ENCODE measurements around the gene ZNF407. TPM values are rescaled to one million over a fixed set of nuclear protein-coding genes. Genes with fewer than 3 reads are reported as not detected.

Gene ZNF407
- total RNA-seq, 2 donors from 2014 or later, result 13.4 to 14.1 TPM

GRCh38 chr18:75108579-75109318 is 511.1 kb downstream of the ZNF407 start:
- intact Hi-C loops (cut with DNase I), result no loop called here

GRCh38 chr18:75109319-75109691 is 511.6 kb downstream of the ZNF407 start:
- intact Hi-C loops (cut with DNase I), result no loop called here
- peak; percentile 22 for DNase-seq (ENCODE audit: low spot score)

More at GRCh38 chr18:75108579-75109318, 511.1 kb downstream of the ZNF407 start:
- DNase-seq (ENCODE audit: low spot score), result peak; percentile 48

GRCh38 chr18:75109819-75110218 is 512.1 kb downstream of the ZNF407 start:
- intact Hi-C loops (cut with DNase I), result no loop called here
- DNase-seq (ENCODE audit: low spot score), result peak; percentile 66

DNA sequence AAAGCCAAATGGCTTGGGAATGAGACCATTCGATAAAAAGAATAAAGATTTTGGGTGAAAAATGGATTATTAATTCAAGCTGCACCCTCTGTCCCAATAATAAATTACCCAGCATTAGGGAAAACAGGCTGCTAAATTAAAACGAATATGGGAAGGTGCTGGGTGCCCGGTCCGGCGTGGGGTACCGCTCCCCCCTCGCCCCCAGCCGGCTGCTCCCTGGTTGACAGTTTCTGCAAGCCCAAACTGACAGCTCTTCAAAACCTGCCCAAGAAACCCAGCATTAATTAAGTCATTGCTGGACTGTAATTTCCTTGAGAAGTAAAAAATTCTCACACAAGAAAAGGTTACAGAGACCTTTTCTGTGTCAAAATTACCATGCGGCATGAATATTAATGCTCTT is 512.6 kb downstream of the ZNF407 start:
- intact Hi-C loops (cut with DNase I), result no loop called here
- DNase-seq (ENCODE audit: low spot score), result peak; percentile 11

- peak; percentile 64 for DNase-seq (ENCODE audit: low spot score)
- intact Hi-C loops (cut with DNase I), result no loop called here
Observed at GRCh38 chr18:75110846-75111415, 513.3 kb downstream of the ZNF407 start.

GRCh38 chr18:75111760-75112159 is 514.1 kb downstream of the ZNF407 start:
- intact Hi-C loops (cut with DNase I), result no loop called here
- DNase-seq (ENCODE audit: low spot score), result peak; percentile 58

DNA sequence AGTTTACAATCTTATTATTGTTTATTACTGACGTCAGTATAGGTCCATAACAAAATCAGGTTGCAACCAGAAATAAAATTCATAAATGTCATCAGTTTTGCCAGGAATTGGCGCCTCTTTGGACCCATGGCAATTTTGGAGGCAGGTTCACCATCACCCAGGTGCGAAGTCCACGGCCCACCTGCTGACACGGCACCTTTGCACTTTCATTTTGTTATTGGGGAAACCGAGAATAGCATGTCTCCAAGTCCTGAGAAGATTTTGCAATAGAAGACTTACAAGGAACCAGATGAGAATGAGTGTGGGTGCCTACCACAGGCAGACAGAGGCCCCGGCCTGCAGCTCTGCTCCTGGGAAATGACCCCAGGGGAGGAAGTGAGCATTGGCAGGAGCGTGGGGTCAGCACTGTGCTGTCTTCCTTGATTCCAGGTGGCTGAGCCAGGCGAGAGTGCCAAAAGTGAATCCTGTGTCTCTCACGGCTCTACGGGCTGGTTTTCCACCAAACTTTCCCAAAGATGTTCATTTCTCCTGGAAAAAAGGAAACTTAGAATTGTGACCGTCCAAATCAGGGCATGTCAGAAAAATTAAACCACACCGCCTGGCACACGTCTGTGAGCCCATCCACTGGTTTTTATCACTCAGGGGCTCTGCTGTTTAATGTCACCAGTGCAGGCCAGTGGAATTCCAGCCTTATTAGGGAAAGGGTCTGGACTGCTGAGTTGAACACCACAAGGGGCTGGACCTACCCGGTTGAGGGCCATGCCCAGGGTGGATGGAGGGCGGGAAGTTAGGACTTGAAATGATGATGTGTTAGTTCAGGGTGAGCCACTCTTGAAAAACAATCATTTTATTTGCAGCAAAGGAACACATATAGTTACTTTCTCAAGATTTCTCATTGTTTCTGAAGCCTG is 514.8 kb downstream of the ZNF407 start:
- peak; percentile 15 for DNase-seq (ENCODE audit: low spot score)
- intact Hi-C loops (cut with DNase I), result no loop called here

GRCh38 chr18:75113455-75113854 is 515.8 kb downstream of the ZNF407 start:
- DNase-seq (ENCODE audit: low spot score), result peak; percentile 49
- intact Hi-C loops (cut with DNase I), result no loop called here

GRCh38 chr18:75114231-75114764 is 516.6 kb downstream of the ZNF407 start:
- intact Hi-C loops (cut with DNase I), result no loop called here
- DNase-seq (ENCODE audit: low spot score), result peak; percentile 16

Other genes starting within 250 kb of the ZNF407 start
- gene DIPK1C, start 140.6 kb upstream of the ZNF407 start, total RNA-seq, result not detected
- gene CNDP2, start 101.5 kb upstream of the ZNF407 start, total RNA-seq, result 10 to 100 TPM; 73.5 to 75.0 TPM
- gene CNDP1, start 63.4 kb upstream of the ZNF407 start, total RNA-seq, result under 1 TPM in 1 of 2 donors, not detected in 1; 0.19 TPM

Data from posterior vena cava (tissue), 2 donors.